SK-N-SH treated with all-trans-retinoic acid at 6 μM for 48 hours (cell line): ENCODE measurements around the gene FAM131C.

Experiments
- ATAC-seq: fragments of 200-7000 bp; cut with Tn5 transposase; 3 replicates; pipeline ENCODE4 v1.9.1; 2020; ENCODE audit warnings: mild to moderate bottlenecking, moderate library complexity
- ARNTL ChIP-seq: fragments of 450-650 bp; formaldehyde crosslinking; IDR thresholded peaks from 2 replicates; pipeline ENCODE4 v1.5.0; 2020; ENCODE audit warnings: low read depth, mild to moderate bottlenecking, moderate library complexity, borderline replicate concordance
- BACH2 ChIP-seq: fragments of 250-450 bp; sonication (Bioruptor Pico); IDR thresholded peaks from 2 replicates; pipeline ENCODE4 v1.9.0; 2021; ENCODE audit warnings: mild to moderate bottlenecking, borderline replicate concordance
- CREB5 ChIP-seq: fragments of 250-450 bp; sonication (Bioruptor Pico); IDR thresholded peaks from 2 replicates; pipeline ENCODE4 v1.5.1; 2020; ENCODE audit warnings: low read depth, mild to moderate bottlenecking, moderate library complexity
- CSDC2 ChIP-seq: fragments of 250-450 bp; sonication (Bioruptor Pico); IDR thresholded peaks from 2 replicates; pipeline ENCODE4 v1.5.0; 2020; ENCODE audit warnings: mild to moderate bottlenecking, moderate library complexity
- ESRRG ChIP-seq: fragments of 250-450 bp; sonication (Bioruptor Pico); IDR thresholded peaks from 2 replicates; pipeline ENCODE4 v1.6.1; 2021; ENCODE audit warnings: mild to moderate bottlenecking
- GLIS3 ChIP-seq: fragments of 250-450 bp; sonication (Bioruptor Pico); IDR thresholded peaks from 2 replicates; pipeline ENCODE4 v1.5.0; 2020; ENCODE audit warnings: mild to moderate bottlenecking, moderate library complexity
- OSR1 ChIP-seq: fragments of 250-450 bp; sonication (Bioruptor Pico); IDR thresholded peaks from 2 replicates; pipeline ENCODE4 v1.8.0; 2022; ENCODE audit warnings: moderate library complexity, mild to moderate bottlenecking, inconsistent platforms
- PPARA ChIP-seq: fragments of 250-450 bp; sonication (Bioruptor Pico); IDR thresholded peaks from 2 replicates; pipeline ENCODE4 v1.5.0; 2020; ENCODE audit warnings: mild to moderate bottlenecking, borderline replicate concordance
- RARB ChIP-seq: fragments of 250-450 bp; sonication (Bioruptor Pico); IDR thresholded peaks from 2 replicates; pipeline ENCODE4 v1.8.0; 2021; ENCODE audit warnings: mild to moderate bottlenecking, moderate library complexity
- SNAI2 ChIP-seq: fragments of 250-450 bp; sonication (Bioruptor Pico); IDR thresholded peaks from 2 replicates; pipeline ENCODE4 v1.5.0; 2020; ENCODE audit warnings: mild to moderate bottlenecking, moderate library complexity
- TCF4 ChIP-seq: fragments of 250-450 bp; sonication (Bioruptor Pico); IDR thresholded peaks from 2 replicates; pipeline ENCODE4 v1.8.0; 2021; ENCODE audit warnings: mild to moderate bottlenecking, moderate library complexity, borderline replicate concordance
- TOX ChIP-seq: fragments of 250-450 bp; sonication (Bioruptor Pico); IDR thresholded peaks from 2 replicates; pipeline ENCODE4 v1.8.0; 2021; ENCODE audit warnings: mild to moderate bottlenecking, moderate library complexity, borderline replicate concordance
- ZC3H10 ChIP-seq: fragments of 250-450 bp; sonication (Bioruptor Pico); IDR thresholded peaks from 2 replicates; pipeline ENCODE4 v1.5.1; 2021; ENCODE audit warnings: mild to moderate bottlenecking, moderate library complexity
- ZFP3 ChIP-seq: fragments of 250-450 bp; sonication (Bioruptor Pico); IDR thresholded peaks from 2 replicates; pipeline ENCODE4 v1.5.0; 2020; ENCODE audit warnings: mild to moderate bottlenecking, moderate library complexity
- ZFP30 ChIP-seq: fragments of 450-650 bp; formaldehyde crosslinking; IDR thresholded peaks from 2 replicates; pipeline ENCODE4 v1.5.0; 2022; ENCODE audit warnings: mild to moderate bottlenecking, moderate library complexity
- ZNF565 ChIP-seq: fragments of 450-650 bp; formaldehyde crosslinking; conservative IDR thresholded peaks from 2 replicates; pipeline ENCODE4 v1.5.0; 2020; ENCODE audit warnings: low read depth, mild to moderate bottlenecking, moderate library complexity
- ZNF70 ChIP-seq: fragments of 450-650 bp; formaldehyde crosslinking; IDR thresholded peaks from 2 replicates; pipeline ENCODE4 v1.5.0; 2020; ENCODE audit warnings: mild to moderate bottlenecking, moderate library complexity
- ZNF8 ChIP-seq: fragments of 450-650 bp; formaldehyde crosslinking; IDR thresholded peaks from 2 replicates; pipeline ENCODE4 v1.5.0; 2020; ENCODE audit warnings: mild to moderate bottlenecking, moderate library complexity
- TF ChIP-seq, protein P1 (sequence below): fragments of 250-450 bp; sonication (Bioruptor Pico); IDR thresholded peaks from 2 replicates; pipeline ENCODE4 v1.5.0; 2020; ENCODE audit warnings: mild to moderate bottlenecking, moderate library complexity
- TF ChIP-seq, protein P2 (sequence below): fragments of 250-450 bp; sonication (Bioruptor Pico); IDR thresholded peaks from 2 replicates; pipeline ENCODE4 v1.8.0; 2021; ENCODE audit warnings: low read depth, mild to moderate bottlenecking, moderate library complexity, borderline replicate concordance
- TF ChIP-seq, protein P3 (sequence below): fragments of 250-450 bp; sonication (Bioruptor Pico); IDR thresholded peaks from 2 replicates; pipeline ENCODE4 v1.8.0; 2020; ENCODE audit warnings: mild to moderate bottlenecking, moderate library complexity, borderline replicate concordance

The FAM131C gene

GRCh38 chr1:16020325-16020724 lies 53.1 kb downstream of the FAM131C start:
- no peak for ATAC-seq
- TF ChIP-seq CSDC2 (CRISPR knock-in tag) (no peak), OSR1 (CRISPR knock-in tag) (no peak), ESRRG (CRISPR knock-in tag) (no peak), CREB5 (CRISPR knock-in tag) (no peak), ZNF8 (CRISPR knock-in tag) (no peak), PPARA (CRISPR knock-in tag) (no peak), GLIS3 (CRISPR knock-in tag) (no peak), ARNTL (CRISPR knock-in tag) (no peak), ZC3H10 (CRISPR knock-in tag) (no peak)
- TF ChIP-seq, protein P1, sequence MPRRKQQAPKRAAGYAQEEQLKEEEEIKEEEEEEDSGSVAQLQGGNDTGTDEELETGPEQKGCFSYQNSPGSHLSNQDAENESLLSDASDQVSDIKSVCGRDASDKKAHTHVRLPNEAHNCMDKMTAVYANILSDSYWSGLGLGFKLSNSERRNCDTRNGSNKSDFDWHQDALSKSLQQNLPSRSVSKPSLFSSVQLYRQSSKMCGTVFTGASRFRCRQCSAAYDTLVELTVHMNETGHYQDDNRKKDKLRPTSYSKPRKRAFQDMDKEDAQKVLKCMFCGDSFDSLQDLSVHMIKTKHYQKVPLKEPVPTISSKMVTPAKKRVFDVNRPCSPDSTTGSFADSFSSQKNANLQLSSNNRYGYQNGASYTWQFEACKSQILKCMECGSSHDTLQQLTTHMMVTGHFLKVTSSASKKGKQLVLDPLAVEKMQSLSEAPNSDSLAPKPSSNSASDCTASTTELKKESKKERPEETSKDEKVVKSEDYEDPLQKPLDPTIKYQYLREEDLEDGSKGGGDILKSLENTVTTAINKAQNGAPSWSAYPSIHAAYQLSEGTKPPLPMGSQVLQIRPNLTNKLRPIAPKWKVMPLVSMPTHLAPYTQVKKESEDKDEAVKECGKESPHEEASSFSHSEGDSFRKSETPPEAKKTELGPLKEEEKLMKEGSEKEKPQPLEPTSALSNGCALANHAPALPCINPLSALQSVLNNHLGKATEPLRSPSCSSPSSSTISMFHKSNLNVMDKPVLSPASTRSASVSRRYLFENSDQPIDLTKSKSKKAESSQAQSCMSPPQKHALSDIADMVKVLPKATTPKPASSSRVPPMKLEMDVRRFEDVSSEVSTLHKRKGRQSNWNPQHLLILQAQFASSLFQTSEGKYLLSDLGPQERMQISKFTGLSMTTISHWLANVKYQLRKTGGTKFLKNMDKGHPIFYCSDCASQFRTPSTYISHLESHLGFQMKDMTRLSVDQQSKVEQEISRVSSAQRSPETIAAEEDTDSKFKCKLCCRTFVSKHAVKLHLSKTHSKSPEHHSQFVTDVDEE (CRISPR knock-in tag): no peak
- TF ChIP-seq, protein P2, sequence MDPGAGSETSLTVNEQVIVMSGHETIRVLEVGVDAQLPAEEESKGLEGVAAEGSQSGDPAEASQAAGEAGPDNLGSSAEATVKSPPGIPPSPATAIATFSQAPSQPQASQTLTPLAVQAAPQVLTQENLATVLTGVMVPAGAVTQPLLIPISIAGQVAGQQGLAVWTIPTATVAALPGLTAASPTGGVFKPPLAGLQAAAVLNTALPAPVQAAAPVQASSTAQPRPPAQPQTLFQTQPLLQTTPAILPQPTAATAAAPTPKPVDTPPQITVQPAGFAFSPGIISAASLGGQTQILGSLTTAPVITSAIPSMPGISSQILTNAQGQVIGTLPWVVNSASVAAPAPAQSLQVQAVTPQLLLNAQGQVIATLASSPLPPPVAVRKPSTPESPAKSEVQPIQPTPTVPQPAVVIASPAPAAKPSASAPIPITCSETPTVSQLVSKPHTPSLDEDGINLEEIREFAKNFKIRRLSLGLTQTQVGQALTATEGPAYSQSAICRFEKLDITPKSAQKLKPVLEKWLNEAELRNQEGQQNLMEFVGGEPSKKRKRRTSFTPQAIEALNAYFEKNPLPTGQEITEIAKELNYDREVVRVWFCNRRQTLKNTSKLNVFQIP (CRISPR knock-in tag): no peak

GRCh38 chr1:16019644-16020277 lies 53.7 kb downstream of the FAM131C start:
- no peak for TF ChIP-seq ZNF565 (CRISPR knock-in tag)
- peak; percentile 12 for ATAC-seq

DNA sequence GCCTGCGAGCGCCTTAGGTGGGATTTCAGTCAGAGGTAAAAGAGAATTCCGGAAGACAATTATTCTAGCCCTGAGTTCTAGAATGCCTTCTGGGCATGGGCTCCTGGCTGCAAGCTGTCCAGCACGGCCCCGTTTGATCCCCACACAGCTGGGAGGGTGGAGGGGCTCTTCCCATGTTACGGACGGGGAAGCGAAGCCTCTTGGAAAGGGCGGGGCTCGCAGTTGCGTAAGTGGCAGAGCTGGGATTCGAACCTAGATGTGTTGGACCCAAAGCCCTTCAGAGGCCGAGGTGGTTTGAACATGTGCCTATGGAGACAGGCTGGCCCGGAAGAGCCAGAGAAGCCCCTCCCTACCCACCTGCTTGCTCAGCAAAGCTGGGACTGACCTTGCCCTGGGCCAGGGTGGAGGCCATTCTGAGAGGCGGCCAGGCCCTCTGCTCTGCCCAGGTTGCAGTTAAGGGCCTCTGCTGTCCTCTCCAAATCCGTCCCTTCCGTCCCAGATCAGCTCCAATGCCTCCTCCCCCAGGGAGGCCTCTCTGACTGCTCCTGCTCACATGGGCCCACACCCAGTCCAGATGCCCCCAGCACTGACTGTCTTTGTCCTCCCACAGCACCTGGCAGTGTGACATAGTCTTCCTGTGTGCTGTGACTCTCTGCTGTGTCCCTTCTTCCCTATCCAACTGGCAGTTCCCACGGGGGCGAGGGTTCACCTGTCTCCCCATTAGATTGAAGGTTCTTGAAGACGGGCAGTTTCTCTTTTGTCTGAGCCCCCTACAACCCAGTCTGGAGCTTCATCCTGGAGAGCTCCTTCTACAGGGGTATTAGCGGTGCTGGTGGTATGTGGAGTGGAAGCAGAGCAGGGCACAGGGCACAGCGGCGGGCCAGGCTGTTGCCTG lies 54.5 kb downstream of the FAM131C start:
- TF ChIP-seq ZFP3 (no peak), TOX (CRISPR knock-in tag) (no peak), GLIS3 (CRISPR knock-in tag) (no peak), ZNF8 (CRISPR knock-in tag) (no peak), TCF4 (CRISPR knock-in tag) (no peak), ZNF565 (CRISPR knock-in tag) (no peak), ZNF70 (no peak), ESRRG (CRISPR knock-in tag) (no peak), PPARA (CRISPR knock-in tag) (no peak), ZFP30 (CRISPR knock-in tag) (no peak), RARB (no peak), BACH2 (CRISPR knock-in tag) (no peak), CREB5 (CRISPR knock-in tag) (no peak), CSDC2 (CRISPR knock-in tag) (no peak), ARNTL (CRISPR knock-in tag) (no peak), SNAI2 (CRISPR knock-in tag) (no peak)
- TF ChIP-seq, protein P2 (CRISPR knock-in tag): no peak
- TF ChIP-seq, protein P3, sequence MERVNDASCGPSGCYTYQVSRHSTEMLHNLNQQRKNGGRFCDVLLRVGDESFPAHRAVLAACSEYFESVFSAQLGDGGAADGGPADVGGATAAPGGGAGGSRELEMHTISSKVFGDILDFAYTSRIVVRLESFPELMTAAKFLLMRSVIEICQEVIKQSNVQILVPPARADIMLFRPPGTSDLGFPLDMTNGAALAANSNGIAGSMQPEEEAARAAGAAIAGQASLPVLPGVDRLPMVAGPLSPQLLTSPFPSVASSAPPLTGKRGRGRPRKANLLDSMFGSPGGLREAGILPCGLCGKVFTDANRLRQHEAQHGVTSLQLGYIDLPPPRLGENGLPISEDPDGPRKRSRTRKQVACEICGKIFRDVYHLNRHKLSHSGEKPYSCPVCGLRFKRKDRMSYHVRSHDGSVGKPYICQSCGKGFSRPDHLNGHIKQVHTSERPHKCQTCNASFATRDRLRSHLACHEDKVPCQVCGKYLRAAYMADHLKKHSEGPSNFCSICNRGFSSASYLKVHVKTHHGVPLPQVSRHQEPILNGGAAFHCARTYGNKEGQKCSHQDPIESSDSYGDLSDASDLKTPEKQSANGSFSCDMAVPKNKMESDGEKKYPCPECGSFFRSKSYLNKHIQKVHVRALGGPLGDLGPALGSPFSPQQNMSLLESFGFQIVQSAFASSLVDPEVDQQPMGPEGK: no peak
- TF ChIP-seq, protein P1 (CRISPR knock-in tag): no peak
- ATAC-seq: peak; percentile 26
